Gastrocnemius medialis (tissue), 4 donors: ENCODE measurements around the gene ATP6V0B. TPM values are rescaled to one million over a fixed set of nuclear protein-coding genes. Genes with fewer than 3 reads are reported as not detected.

ENCODE experiments used
- ATAC-seq, 2 donors: fragments of 150-250 bp; one replicate each; pipeline ENCODE4 v1.9.1; 2016
- DNase-seq, 2 donors: peaks; one replicate each; pipeline ENCODE4 v3.0.0-alpha.2; 2019
- H3K27ac ChIP-seq, 4 donors: fragments of 200-600 bp; sonication (generic); 1 replicate in 1 of 4; 2 replicates in 3 of 4; pipeline ENCODE4 v1.5.1; 2016 to 2018; ENCODE audit warnings: mild to moderate bottlenecking in 2 of 4, moderate library complexity in 1 of 4
- H3K27me3 ChIP-seq, 3 donors: fragments of 200-600 bp; sonication (generic) in 2 of 3; 1 replicate in 1 of 3; 2 replicates in 2 of 3; pipeline versions ENCODE4 v1.5.1 to v1.6.0; 2016 to 2019; ENCODE audit warnings: mild to moderate bottlenecking in 1 of 3, moderate library complexity in 1 of 3
- H3K36me3 ChIP-seq, 2 donors: fragments of 200-600 bp; sonication (generic) in 1 of 2; one replicate each; pipeline ENCODE4 v1.5.1; 2017 to 2018
- H3K4me1 ChIP-seq, 2 donors: fragments of 200-600 bp; sonication (generic) in 1 of 2; one replicate each; pipeline ENCODE4 v1.5.1; 2016 to 2017; ENCODE audit warnings: mild to moderate bottlenecking in 2 of 2
- H3K4me3 ChIP-seq, 4 donors: fragments of 200-600 bp; sonication (generic) in 3 of 4; 1 replicate in 1 of 4; 2 replicates in 3 of 4; pipeline ENCODE4 v1.5.1; 2016 to 2019; ENCODE audit warnings: mild to moderate bottlenecking in 2 of 4
- H3K9me3 ChIP-seq, 3 donors: fragments of 200-600 bp; sonication (generic) in 2 of 3; 1 replicate in 1 of 3; 2 replicates in 2 of 3; pipeline ENCODE4 v1.5.1; 2016 to 2019
- POLR2A ChIP-seq, 2 donors: fragments of 450-650 bp; IDR thresholded peaks; one replicate each; pipeline ENCODE4 v1.6.1; 2017; ENCODE audit warnings: antibody characterized with exemption in 2 of 2, mild to moderate bottlenecking in 2 of 2, moderate library complexity in 2 of 2
- in situ Hi-C, 4 donors: fragments of 200-750 bp; cut with MboI; loops; one replicate each; pipeline versions ENCODE4 v1.15.0 to v1.8.0; 2017; ENCODE audit warnings: low sequenced_read_pairs in 4 of 4
- intact Hi-C: fragments of 100-400 bp; cut with DNase I; formaldehyde crosslinking; loops from one replicate; pipeline ENCODE4 v1.15.1; 2023; ENCODE audit warnings: low total_unique reads
- total RNA-seq, 4 donors: library from RNA; depleted of rRNA; stranded (reverse); fragments of >200 nt; gene quantifications; one replicate each; pipeline versions ENCODE4 v1.1.0 to v1.2.3, GENCODE V29; 2016
- TF ChIP-seq, protein P1 (sequence below), 5 experiments: fragments of 450-650 bp in 3 of 5; fragments of 200-600 bp in 2 of 5; sonication (generic) in 2 of 5; IDR thresholded peaks in 4 of 5; conservative IDR thresholded peaks in 1 of 5; 1 replicate in 4 of 5; 2 replicates in 1 of 5; pipeline ENCODE4 v1.5.1; 2016 to 2019; ENCODE audit warnings: antibody characterized with exemption in 5 of 5, mild to moderate bottlenecking in 3 of 5, moderate library complexity in 3 of 5

Gene ATP6V0B
- total RNA-seq, 4 donors from 2014 or later, result 156 to 242 (median 195) TPM

DNA sequence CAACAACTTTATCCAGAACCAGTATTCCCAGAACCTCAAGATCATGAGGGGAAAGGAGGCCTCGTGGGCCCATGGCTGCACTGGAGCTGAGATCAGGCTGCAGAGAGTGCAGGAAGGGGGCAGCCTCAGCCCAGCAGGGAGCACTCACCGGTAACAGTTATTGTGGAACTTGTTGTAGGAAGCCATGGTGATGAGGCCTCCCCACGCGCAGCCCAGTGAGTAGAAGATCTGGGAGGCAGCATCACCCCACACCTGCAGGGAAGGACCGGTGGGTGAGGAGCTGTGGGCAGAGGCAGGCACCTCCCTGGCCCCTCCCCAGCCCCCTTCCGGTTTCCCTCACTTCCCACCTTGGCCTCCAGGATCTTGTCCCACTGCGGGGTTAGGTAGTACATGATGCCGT lies 27.4 kb downstream of the ATP6V0B start:
- H3K36me3 ChIP-seq, result no peaks in the 10 kb centered on the region
- H3K4me3 ChIP-seq, result no peak overlapping the region
- no peaks in the 10 kb centered on the region for H3K9me3 ChIP-seq
- H3K27ac ChIP-seq, result no peak overlapping the region
- DNase-seq (no peak), ATAC-seq (no peak)
- H3K4me1 ChIP-seq, result no peaks in the 10 kb centered on the region
- intact Hi-C loops (loop anchor here (10.0 kb wide), 1 partner anchor 593 kb away; no protein-coding TSS in a partner anchor), in situ Hi-C loops (loop anchor here in 1 of 4 donors (5.0 kb wide), 1 partner anchor 45 kb away; no protein-coding TSS in a partner anchor)
- TF ChIP-seq POLR2A (IDR thresholded peaks at IDR 0.05), result no peak
- TF ChIP-seq, protein P1, sequence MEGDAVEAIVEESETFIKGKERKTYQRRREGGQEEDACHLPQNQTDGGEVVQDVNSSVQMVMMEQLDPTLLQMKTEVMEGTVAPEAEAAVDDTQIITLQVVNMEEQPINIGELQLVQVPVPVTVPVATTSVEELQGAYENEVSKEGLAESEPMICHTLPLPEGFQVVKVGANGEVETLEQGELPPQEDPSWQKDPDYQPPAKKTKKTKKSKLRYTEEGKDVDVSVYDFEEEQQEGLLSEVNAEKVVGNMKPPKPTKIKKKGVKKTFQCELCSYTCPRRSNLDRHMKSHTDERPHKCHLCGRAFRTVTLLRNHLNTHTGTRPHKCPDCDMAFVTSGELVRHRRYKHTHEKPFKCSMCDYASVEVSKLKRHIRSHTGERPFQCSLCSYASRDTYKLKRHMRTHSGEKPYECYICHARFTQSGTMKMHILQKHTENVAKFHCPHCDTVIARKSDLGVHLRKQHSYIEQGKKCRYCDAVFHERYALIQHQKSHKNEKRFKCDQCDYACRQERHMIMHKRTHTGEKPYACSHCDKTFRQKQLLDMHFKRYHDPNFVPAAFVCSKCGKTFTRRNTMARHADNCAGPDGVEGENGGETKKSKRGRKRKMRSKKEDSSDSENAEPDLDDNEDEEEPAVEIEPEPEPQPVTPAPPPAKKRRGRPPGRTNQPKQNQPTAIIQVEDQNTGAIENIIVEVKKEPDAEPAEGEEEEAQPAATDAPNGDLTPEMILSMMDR (IDR thresholded peaks at IDR 0.05 in 4 of 5, conservative IDR thresholded peaks at IDR 0.05 in 1 of 5), result no peak
- H3K27me3 ChIP-seq, result no peaks in the 10 kb centered on the region

DNA sequence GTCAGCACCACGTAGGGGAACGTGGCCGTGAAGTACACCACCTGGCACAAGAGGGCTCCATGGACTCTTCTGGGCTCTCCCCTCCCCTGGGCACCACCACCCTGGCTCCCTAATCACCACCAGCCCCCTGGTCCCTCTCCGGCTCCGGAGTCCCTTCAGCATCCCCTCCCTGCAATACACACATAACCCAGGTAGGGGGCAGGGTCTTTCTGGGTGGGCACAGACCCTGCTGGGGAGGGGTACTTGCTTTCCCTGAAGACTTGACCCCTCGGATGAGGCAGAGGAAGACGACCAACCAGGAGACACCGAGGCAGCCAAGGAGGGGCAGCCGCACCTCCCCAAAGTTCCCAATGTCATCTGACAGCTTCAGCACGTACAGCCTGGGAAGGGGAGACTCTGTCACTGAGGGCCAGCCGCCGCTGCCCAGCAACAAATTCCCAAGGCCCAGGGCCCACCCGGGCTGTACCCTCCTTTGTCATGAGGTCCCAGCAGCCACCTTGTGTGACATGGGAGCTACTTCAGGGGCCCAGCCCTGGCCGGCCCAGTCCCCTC lies 27.9 kb downstream of the ATP6V0B start:
- no peaks in the 10 kb centered on the region for H3K27me3 ChIP-seq
- in situ Hi-C loops (loop anchor here in 1 of 4 donors (5.0 kb wide), 1 partner anchor 45 kb away; no protein-coding TSS in a partner anchor), intact Hi-C loops (loop anchor here (10.0 kb wide), 1 partner anchor 592 kb away; no protein-coding TSS in a partner anchor)
- DNase-seq (no peak), ATAC-seq (no peak)
- no peak overlapping the region for H3K27ac ChIP-seq
- no peaks in the 10 kb centered on the region for H3K4me1 ChIP-seq
- H3K9me3 ChIP-seq, result no peaks in the 10 kb centered on the region
- no peaks in the 10 kb centered on the region for H3K36me3 ChIP-seq
- no peak overlapping the region for H3K4me3 ChIP-seq
- TF ChIP-seq, protein P1 (IDR thresholded peaks at IDR 0.05 in 4 of 5, conservative IDR thresholded peaks at IDR 0.05 in 1 of 5), result no peak
- no peak for TF ChIP-seq POLR2A (IDR thresholded peaks at IDR 0.05)

DNA sequence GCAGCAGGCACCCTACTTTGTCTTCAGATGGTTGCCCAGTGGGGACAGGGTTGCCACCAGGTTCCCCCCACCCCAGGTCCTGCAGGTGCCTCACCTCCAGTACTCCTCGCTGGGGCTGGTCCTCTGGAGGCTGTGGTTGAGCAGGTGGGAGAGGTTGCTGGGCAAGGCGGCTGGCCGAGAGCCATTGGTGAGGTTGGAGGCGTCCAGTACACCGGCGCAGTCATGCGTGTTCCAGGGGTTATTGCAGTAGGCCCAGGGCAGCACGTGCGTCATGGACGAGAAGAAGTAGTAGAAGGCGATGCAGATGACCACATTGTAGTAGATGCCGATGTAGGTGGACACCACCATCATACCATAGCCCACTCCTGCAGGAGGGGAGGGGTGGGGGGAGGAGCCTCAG lies 33.5 kb downstream of the ATP6V0B start:
- intact Hi-C loops (loop anchor here (10.0 kb wide), 1 partner anchor 587 kb away; no protein-coding TSS in a partner anchor), in situ Hi-C loops (loop anchor here in 2 of 4 donors (5.0 kb wide), 2 partner anchors 34 to 39 kb away; no protein-coding TSS in a partner anchor)

DNA sequence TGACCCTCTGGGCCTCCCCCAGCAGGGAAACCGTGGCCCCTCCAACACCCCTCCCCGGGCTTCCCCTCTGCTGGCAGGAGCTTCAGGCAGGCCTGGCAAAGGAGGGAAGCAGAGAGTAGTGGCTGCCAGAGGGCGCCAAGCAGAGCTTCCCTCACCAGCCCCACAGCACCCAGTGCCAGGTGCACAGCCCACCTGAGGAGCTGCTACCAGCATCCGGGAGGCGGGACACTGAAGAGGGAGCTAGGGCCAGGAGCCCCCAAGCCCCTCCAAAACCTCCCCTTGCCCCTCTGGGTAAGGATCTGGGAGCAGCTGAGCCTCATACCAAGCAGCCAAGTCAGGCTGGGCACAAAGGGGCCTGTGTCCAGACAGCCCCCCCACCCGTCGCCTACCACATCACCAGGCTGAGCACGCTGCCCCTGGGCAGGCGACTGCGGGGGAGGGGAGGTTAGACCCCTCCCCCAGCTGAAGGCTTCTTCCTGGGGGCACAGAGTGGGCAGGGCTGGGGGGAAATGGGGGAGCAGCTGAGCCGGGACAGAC lies 36.2 kb downstream of the ATP6V0B start:
- intact Hi-C loops, result no loop called here
- in situ Hi-C loops, result no loop called here
- ATAC-seq (no peak), DNase-seq (no peak)
- Histone ChIP-seq H3K9me3 (no peaks in the 10 kb centered on the region), H3K27me3 (no peaks in the 10 kb centered on the region), H3K4me3 (no peak overlapping the region), H3K36me3 (no peaks in the 10 kb centered on the region), H3K4me1 (no peaks in the 10 kb centered on the region), H3K27ac (no peak overlapping the region)
- TF ChIP-seq POLR2A (IDR thresholded peaks at IDR 0.05), result no peak
- TF ChIP-seq, protein P1 (IDR thresholded peaks at IDR 0.05 in 4 of 5, conservative IDR thresholded peaks at IDR 0.05 in 1 of 5), result no peak

More for the DNA sequence above, 33.5 kb downstream of the ATP6V0B start:
- no peak for TF ChIP-seq POLR2A (IDR thresholded peaks at IDR 0.05)
- TF ChIP-seq, protein P1 (IDR thresholded peaks at IDR 0.05 in 4 of 5, conservative IDR thresholded peaks at IDR 0.05 in 1 of 5), result no peak
- Histone ChIP-seq H3K36me3 (no peaks in the 10 kb centered on the region), H3K4me3 (no peak overlapping the region), H3K4me1 (no peaks in the 10 kb centered on the region), H3K27me3 (no peaks in the 10 kb centered on the region), H3K9me3 (no peaks in the 10 kb centered on the region), H3K27ac (no peak overlapping the region)
- ATAC-seq (no peak), DNase-seq (no peak)
